AG04450 (cell line): ENCODE measurements around the gene NEXMIF. TPM values are rescaled to one million over a fixed set of nuclear protein-coding genes. Genes with fewer than 3 reads are reported as not detected.
"Not testable (repeated sequence)": the region's sequence is repeated elsewhere in the genome, so short reads cannot be mapped to it uniquely, and the experiment has no call there.

ENCODE experiments used
- CTCF ChIA-PET: fragments of 300-600, 350-600 bp; formaldehyde crosslinking; extraction: SDS; loops from one replicate; lab custom pipeline; 2022; ENCODE audit warnings: antibody characterized with exemption, inconsistent platforms; lab: Charles Lee
- POLR2A ChIA-PET: fragments of 350-600 bp; formaldehyde crosslinking; extraction: SDS; loops from one replicate; lab custom pipeline; 2021; ENCODE audit warnings: antibody characterized with exemption, inconsistent platforms; lab: Yijun Ruan, JAX
- DNase-seq: peaks from one replicate; pipeline ENCODE4 v3.0.0-alpha.2; 2011; ENCODE audit warnings: low read depth, low spot score
- H3K27ac ChIP-seq: one replicate; pipeline ENCODE4 v1.5.1; 2012; ENCODE audit warnings: low read depth, low read length, control low read depth
- H3K27me3 ChIP-seq: one replicate; pipeline ENCODE4 v1.6.0; 2012; ENCODE audit warnings: low read length; ENCODE audit not compliant: control insufficient read depth, insufficient read depth
- H3K4me3 ChIP-seq: 2 replicates; pipeline ENCODE4 v1.5.1; 2011; ENCODE audit warnings: mild to moderate bottlenecking, low read depth, low read length, control low read depth
- H3K9me3 ChIP-seq: 2 replicates; pipeline ENCODE4 v1.5.1; 2012; ENCODE audit warnings: low read length; ENCODE audit not compliant: control insufficient read depth, insufficient read depth
- CTCF ChIP-seq: IDR thresholded peaks from 2 replicates; pipeline ENCODE4 v1.5.1; 2011; ENCODE audit warnings: low read depth, low read length, control low read depth, inconsistent platforms
- polyA minus RNA-seq: library from RNA; depleted of rRNA, polyadenylated mRNA; stranded (reverse); fragments of >200 nt; gene quantifications from 2 replicates; pipeline ENCODE4 v1.2.3, GENCODE V29; 2011; rRNA and poly(A)+ RNA removed
- polyA plus RNA-seq: library from polyadenylated mRNA; depleted of rRNA; stranded (reverse); fragments of >200 nt; gene quantifications from 2 replicates; pipeline ENCODE4 v1.2.3, GENCODE V29; 2011; rRNA removed

The NEXMIF gene
- not detected in 2 replicates for polyA plus RNA-seq
- 0.05 TPM in 1 of 2 replicates, not detected in the other for polyA minus RNA-seq

- peaks cover 10% of the 10 kb centered on the region for H3K27me3 ChIP-seq
- H3K9me3 ChIP-seq, result no peaks in the 10 kb centered on the region; the same call in 1 of the 2 replicates
- H3K4me3 ChIP-seq, result peak within 1 kb of the TSS; percentile 10
- ChIA-PET CTCF (no interaction called here), POLR2A (no interaction called here)
- no peak for DNase-seq
- no peak for TF ChIP-seq CTCF
- H3K27ac ChIP-seq, result no peak within 1 kb of the TSS
Observed at GRCh38 chrX:74925225-74926088, at the start of gene NEXMIF. Gene NEXMIF (minus strand): TSS chrX:74925452.

DNA sequence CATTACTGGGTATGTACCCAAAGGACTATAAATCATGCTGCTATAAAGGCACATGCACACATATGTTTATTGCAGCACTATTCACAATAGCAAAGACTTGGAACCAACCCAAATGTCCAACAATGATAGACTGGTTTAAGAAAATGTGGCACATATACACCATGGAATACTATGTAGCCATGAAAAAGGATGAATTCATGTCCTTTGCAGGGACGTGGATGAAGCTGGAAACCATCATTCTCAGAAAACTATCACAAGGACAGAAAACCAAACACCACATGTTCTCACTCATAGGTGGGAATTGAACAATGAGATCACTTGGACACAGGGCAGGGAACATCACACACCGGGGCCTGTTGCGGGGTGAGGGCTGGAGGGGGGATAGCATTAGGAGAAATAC is 36.7 kb upstream of the NEXMIF start:
- H3K27me3 ChIP-seq, POLR2A ChIA-PET, CTCF ChIA-PET, DNase-seq, H3K27ac ChIP-seq, H3K9me3 ChIP-seq, H3K4me3 ChIP-seq: not testable (repeated sequence)

DNA sequence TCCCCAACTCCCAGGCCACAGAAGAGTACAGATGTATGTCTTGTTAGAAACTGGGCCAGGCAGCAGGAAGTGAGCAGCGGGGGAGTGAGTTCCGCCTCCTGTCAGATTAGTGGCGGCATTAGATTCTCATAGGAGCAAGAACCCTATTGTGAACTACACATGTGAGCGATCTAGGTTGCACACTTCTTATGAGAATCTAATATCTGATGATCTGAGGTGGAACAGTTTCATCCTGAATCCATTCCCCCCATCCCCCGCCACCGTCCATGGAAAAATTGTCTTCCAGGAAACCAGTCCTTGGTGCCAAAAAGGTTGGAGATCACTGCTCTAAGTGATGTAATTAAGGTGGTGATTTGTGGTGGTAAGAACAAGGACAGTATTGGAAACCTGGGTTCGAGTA is 24.5 kb upstream of the NEXMIF start:
- no peak for DNase-seq
- TF ChIP-seq CTCF, result no peak
- no peaks in the 10 kb centered on the region for H3K27me3 ChIP-seq
- ChIA-PET POLR2A (no interaction called here), CTCF (no interaction called here)
- no peak overlapping the region for H3K27ac ChIP-seq
- no peak overlapping the region for H3K4me3 ChIP-seq
- H3K9me3 ChIP-seq, result no peaks in the 10 kb centered on the region

DNA sequence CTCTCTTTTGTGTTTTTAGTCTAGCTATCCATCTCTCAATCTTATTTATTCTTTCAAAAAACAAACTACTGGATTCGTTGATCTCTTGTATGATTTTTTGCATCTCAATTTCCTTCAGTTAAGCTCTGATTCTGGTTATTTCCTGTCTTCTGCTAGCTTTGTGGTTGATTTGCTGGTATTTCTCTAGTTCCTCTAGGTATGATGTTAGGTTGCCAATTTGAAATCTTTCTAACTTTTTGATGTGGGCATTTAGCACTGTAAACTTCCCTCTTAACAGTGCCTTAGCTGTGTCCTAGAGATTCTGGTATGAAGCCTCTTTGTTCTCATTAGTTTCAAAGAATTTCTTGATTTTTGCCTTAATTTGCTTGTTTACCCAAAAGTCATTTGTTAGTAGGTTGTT is 15.2 kb upstream of the NEXMIF start:
- no peak overlapping the region for H3K27ac ChIP-seq
- H3K27me3 ChIP-seq, result no peaks in the 10 kb centered on the region
- H3K4me3 ChIP-seq, result no peak overlapping the region
- POLR2A ChIA-PET, result no interaction called here
- DNase-seq, result no peak
- CTCF ChIA-PET, result no interaction called here
- no peaks in the 10 kb centered on the region for H3K9me3 ChIP-seq
- TF ChIP-seq CTCF, result no peak

DNA sequence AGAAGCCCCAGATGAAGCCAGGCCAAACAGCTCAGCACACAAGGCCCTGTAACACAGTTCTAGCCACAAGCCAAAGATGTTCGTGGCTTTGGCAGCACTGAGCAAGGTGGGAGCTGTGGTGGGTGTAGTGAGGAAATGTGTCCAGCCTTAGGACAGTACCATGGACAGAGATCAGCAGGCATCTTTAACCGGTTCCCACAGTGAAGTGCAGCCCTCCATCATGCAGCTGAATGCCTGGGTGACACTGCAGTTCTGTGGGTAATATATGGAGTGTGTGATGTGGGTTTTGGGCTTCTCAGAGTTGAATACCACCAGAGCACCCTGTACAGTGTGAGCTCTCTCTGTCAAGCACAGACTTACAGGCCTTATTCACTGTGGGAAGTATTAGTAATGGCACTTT is 6.0 kb upstream of the NEXMIF start:
- no peak for DNase-seq

More for the DNA sequence above, 6.0 kb upstream of the NEXMIF start:
- ChIA-PET CTCF (no interaction called here), POLR2A (no interaction called here)
- Histone ChIP-seq H3K27ac (no peak overlapping the region), H3K4me3 (no peak overlapping the region), H3K9me3 (no peaks in the 10 kb centered on the region), H3K27me3 (no peaks in the 10 kb centered on the region)
- TF ChIP-seq CTCF, result no peak
